Hindlimb muscle (tissue), 1 donor: ENCODE measurements around the gene TIMM13. TPM values are rescaled to one million over a fixed set of nuclear protein-coding genes. Genes with fewer than 3 reads are reported as not detected.

Experiments used
- DNase-seq: peaks from one replicate; pipeline ENCODE4 v3.0.0-alpha.2; 2013
- polyA plus RNA-seq: library from polyadenylated mRNA; unstranded; fragments of 120-200 nt; gene quantifications from one replicate; pipeline ENCODE4 v1.2.1, GENCODE V29; 2013; ENCODE audit not compliant: insufficient read length

Gene TIMM13
- polyA plus RNA-seq, 1 donor: 98.0 TPM

DNA sequence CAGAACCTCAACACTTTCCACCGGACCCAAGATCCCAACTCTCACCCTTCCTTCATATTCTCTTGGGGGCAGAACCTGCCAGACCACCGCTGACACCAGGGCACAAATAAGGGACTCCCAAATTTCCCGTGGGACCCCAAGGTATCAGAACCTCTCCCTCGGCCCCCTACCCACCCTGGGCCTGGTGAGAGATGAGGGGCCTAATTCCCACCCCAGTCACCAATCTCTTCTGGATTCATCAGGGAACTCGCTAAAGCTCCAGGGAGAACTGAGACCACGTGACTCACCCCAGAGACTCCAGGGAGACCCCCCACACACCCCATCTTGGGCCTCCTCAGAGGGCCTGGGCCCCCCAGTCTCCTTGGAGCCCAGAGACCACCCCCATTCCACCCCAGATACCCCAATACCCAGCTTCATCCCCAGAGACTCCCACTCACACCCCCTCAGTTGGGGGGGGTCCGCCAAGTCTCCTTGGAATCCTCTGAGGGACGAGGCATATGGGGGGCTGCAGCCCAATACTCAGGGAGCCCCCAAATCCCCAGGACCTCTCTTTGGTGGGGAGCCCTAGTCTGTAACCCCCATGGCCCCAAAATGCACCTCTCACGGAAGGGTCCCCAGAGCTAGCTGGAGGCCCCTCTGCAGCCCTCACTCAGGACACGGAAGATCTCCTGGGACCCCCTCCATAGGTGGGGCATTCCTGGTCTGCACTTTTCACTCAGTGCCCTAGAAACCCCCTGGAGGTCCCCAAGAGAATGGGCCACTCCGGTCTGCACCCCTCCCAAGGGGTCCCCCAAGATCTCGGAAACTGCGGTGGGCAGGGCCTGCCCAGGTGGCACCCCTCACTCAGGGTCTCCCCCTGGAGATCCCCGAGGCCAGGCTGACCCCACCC is 27.8 kb upstream of the TIMM13 start:
- no peak for DNase-seq

DNA sequence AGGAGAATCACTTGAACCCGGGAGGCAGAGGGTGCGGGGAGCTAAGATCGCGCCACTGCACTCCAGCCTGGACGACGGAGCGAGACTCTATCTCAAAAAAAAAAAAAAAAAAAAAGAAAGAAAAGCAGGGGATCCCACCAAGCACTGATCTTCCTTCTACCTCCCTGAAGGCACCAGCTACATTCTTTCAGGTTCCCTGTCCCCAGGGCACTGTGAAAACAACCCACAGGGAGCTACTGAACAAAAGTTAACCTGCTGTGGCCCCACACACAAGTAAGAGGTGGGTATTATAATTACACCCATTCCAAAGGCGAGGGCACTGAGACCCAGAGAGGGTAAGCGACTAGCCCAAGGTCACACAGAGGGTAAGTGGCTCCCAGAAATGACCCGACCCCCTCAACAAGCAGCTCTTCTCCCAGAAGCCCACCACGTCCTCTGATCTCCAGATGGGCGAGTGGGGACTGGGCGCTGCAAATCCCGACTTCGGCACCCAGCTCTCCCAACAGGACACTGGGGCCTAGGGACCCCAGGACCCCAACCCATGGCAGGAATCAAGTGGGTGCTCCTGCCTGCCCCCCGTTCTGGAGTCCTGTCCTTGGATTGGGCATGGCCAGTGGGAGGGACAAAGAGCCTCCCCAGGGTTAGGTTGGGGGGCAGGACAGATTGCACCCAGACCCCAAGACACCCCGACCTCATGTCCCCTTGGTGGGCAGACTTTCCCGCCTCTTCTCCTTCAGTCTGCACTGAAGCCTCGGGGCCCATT is 27.0 kb upstream of the TIMM13 start:
- no peak for DNase-seq

DNA sequence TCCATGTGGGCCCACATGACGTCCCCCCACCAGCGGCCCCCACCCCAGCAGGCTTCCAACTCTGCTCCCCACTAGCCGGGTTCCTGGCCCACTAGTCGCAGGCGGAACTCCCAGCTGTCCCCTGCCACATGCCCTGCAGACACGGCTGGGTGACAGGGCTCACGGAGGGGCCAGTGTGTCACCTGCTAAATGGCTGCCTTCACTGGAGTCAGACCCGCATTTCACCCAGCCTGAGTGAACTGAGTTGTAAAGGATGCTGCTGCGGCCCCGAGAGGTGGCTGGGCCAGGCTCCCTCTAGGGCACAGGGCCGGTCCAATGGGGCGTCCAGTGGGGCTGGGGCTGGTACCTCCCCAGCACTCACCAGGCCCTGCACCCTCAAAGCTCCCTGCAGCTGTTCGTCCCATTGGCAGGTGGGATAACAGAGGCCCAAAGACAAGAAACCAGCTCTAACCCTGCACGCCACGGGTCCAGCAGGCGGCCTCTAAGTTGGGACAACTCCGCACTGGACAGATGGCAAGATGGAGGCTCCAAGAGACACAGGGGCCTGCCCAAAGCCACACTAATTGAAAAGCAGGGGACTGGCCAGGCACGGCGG is 26.1 kb upstream of the TIMM13 start:
- no peak for DNase-seq

DNA sequence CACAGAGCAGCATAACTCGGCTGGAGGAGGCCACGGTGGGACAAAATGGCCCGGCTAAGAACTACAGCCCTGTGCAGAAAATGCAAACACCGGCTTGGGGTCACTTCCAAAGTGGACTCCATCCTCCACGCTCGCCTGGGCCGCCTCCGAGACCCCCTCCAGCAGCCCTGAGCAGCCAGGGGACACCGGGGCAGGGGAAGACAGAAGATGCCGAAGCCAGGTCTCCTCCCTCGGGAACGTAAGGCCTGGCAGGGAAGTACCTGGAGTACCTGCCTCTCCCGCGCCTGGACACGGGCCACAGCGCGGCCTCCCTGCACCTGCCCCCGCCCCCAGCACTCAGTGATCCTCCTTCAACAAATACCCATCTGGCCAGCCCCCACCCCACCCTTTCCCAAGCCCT is 24.4 kb upstream of the TIMM13 start:
- DNase-seq: no peak

DNA sequence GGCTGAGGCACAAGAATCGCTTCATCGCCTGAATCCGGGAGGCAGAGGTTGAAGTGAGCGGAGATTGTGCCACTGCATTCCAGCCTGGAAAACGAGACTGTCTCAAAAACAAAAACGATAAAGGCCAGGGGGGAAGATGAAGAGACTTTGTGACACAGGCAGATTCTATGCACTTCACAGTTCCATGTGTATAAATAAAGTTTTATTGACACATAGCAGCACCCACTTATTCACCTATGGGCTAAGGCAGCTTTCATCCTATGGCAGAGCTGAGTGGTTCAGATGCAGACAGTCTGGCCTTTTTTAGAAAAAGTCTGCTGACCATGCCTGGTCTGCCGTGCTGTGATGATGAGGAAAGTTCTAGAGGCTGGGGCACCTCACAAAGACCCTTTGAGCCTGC is 23.8 kb upstream of the TIMM13 start:
- no peak for DNase-seq

DNA sequence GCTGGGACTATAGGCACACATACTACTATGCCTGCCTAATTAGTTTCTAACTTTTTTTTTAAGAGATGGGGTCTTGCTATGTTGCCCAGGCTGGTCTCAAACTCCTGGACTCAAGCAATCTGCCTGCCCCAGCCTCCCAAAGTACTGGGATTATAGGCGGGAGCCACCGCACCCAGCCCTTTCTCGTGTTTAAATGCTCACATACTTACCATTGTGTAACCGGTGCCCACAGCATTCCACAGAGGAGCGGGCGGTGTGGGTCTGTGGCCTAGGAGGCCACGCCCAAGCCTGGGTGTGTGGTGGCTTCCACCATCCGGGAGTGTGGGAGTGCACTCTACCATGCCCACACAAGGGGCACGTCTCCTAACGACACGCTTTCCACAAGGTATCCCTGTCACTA is 21.6 kb upstream of the TIMM13 start:
- no peak for DNase-seq

DNA sequence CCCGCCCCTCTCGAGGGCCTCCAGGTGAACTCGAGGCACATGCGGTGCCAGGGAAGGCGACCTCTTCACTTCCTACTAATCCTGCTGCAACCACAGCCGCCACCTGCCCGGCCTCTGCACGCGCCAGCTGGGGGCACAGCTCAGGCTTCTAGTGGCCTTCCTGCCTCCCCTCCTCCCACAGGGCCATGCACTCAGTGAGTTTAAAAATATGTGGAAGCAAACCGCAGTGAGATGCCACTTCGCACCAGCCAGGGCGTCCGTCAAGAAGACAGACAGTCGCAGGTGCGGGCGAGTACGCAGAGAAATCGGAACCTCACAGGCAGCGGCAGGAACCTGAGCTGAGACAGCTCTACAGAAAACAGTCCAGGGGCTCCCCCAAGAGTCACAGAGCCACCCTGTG is 19.0 kb upstream of the TIMM13 start:
- DNase-seq: no peak

DNA sequence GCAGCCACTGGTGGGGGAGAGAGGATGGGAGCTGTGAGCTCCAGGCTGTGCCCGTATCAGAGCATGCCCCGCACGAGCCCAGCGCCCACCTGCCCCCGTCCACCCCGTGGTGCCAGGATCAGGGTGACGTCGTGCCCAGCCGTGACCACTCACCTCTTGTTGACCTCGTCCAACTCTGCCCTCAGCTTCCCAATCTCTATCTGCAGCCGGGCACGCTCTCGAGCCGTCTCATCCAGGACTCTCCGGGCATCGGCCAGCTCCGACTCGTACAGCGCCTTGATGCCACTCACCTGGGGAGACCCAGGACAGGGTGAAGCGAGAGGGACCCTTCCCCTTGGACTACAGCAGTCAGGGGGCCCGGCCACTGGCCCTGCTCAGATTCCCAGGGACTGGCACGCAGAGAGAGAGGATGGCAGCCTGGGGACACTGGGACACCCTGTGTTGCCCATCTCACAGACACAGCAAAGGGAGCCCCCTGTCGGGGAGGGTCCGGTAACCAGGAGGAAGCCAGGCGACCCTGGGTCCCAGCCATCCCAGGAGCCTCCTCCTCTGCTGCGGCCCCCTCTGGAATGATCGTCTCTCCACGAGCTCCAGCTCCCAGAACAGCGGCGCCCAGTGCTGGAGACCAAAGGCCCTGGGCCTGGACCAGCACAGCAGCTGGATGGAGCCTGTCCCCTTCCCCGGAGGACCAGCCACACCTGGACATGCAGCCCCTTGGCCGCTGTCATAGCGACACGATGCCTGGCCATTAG is 17.0 kb upstream of the TIMM13 start:
- DNase-seq: no peak

DNA sequence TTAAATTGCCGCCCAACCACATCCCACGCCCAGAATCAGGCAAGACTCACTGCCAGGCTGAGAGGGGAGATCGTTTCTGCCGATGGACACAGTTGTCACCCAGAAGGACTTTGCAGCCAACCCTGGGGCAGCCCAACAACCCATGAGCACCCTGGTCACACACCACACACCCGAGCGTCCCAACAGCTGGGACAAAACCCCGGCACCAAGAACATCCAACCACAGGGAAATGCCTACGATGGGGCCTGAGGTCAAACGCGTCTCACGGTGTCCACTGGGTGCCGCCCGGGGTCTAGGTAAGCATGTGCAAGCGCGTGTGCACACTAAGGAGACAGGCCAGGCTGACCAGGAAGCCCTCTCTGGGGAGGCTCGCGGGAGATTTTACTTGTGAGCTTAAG is 16.4 kb upstream of the TIMM13 start:
- DNase-seq: no peak

DNA sequence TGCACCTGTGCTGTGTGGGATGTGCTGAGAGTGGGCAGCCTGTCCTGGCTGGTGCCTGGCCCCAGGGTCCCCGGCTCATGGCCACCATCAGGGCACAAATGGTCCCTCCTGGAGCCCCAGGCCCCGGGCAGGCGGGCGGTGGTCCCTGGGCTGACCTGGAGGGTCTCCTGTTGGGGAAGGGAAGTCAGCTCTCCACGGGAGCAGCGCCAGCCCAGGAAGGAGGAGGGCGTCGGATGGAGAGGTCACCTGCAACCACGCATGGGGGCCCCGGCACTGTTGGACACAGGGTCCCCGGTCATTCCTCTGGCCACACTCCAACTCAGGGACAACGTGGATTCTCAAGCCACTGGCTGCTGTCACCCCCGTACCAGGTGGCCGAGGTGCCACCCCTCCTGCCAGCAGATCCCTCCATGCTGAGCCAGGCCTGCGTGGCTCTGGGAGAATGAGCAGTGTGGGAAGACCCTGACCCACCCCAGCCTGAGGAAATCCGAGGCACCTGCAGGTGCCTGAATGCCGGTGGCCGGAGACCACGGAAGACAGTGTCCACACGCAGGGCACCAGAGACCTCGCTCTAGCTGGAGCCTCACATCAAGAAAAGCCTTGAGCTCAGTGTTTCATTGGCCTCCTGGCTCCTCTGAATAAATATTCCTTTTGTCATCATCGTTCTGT is 15.9 kb upstream of the TIMM13 start:
- no peak for DNase-seq

DNA sequence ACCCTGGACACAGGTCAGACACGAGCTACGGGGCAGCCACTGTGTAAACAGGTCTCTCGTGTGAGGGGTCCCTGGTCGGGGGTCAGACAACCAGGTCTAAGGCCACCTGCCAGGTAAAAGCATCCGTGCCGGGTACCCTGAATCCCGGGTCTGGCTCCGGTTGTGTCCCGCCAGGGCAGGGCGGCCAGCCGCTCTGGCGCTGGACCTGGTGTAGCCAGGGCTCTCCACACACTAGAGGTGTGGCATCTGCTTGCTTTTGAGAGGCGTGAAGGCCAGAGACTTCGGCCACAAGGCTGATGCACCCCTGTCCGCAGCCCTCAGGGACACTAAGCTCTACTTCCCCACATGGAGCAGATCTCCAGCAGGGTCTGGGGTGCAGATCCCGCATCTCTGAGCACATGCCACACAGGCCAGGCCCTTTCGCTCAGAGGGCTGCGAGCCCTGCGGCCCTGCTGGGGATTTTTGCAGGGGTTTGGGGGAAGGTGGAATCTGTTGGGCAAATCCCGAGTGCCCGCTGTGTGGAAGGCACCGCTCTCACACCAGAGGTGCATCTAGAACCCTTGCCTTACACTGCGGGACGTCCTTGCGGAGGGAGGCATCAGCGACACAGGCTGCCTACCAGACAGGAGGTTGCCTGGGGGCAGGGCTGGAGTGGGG is 13.8 kb upstream of the TIMM13 start:
- no peak for DNase-seq

DNA sequence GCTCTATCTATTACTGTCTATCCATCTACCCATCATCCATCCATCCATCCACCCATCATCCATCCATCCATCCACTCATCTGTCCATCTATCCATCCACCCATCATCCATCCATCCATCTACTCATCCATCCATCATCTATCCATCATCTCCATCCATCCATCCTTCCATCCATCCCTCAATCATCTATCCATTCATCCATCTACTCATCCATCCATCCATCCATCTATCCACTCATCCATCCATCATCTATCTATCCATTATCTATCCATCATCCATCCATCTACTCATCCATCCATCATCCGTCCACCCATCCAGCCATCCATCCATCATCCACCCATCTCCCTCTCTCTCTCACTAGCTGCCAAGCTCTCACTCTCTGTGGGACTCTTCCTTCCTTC is 13.1 kb upstream of the TIMM13 start:
- DNase-seq: no peak

DNA sequence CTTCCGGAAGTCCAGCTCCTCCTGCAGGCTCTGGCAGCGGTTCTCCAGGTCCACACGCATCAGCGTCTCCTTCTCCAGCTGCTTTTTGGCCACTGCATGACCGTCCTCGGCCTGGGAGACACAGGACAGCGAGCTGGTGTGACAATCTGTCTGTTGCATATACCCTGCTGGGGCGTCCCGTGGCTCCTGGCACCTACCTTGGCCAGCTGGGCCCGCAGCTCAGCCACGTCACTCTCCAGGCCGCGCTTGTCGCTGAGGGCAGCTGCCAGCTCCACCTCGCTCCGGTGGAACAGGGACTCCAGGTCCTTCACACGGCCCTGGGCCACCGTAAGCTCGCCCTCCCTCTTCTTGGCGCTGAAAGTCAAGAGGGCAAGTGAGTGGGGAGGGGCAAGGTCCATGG is 10.8 kb upstream of the TIMM13 start:
- no peak for DNase-seq

DNA sequence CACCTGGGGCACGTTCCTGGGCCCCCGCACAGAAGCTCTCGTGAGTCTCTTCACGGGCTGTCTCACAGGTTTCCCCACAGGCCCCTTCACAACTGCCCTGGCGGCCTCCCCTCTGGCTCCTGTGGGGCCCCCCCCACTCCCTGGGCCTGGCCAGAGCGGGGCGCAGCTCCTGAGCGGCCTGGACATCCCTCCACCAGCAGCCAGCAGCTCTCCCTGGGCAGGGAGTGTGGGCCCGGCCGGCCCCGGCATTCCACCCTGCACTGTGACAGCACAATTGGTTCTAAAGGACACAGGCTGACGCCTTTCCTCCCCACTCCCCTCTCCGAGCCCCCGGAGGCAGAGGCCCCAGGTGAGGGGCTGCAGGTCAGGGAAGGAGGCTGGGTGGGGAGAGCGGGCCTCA is 9.5 kb upstream of the TIMM13 start:
- DNase-seq: no peak

DNA sequence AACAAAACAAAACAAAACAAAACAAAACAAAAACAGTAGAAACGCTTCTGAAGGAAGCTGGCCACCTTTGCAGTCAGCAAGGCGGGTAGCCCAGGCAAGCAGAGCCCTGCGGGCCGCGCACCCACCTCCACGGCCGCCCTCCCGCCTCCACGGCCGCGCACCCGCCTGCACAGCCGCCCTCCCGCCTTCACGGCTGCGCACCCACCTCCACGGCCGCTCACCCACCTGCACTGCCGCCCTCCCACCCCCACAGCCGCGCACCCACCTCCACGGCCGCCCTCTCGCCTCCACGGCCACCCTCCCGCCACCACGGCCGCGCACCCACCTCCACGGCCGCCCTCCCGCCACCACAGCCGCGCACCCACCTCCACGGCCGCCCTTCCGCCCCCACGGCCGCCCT is 9.0 kb upstream of the TIMM13 start:
- no peak for DNase-seq

DNA sequence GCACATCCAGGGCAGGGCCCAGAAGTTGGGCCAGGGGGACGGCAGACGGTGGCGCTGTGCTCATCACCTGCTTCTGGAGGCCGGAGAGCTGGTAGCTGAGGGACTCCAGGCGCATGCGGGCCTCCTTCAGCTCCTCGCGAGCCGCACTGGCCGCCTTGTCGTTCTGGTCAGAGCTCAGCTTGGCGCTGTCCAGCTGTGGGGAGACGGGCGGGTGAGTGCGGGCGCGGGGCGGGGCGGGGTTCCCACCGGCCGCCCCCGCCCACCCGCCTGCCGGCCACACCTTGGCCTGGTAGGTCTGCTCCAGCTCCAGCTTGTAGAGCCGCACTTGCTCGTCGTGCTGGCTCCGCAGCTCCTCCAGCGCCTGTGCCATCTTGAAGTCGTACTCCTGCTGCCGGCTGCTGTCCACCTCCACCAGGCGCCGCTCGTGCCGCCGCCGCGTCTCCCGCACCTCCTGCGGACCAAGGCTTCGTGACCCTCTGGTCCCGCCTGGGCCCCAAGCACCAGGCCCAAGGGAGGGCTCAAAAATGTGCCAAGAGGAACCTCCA is 7.4 kb upstream of the TIMM13 start:
- DNase-seq: no peak

DNA sequence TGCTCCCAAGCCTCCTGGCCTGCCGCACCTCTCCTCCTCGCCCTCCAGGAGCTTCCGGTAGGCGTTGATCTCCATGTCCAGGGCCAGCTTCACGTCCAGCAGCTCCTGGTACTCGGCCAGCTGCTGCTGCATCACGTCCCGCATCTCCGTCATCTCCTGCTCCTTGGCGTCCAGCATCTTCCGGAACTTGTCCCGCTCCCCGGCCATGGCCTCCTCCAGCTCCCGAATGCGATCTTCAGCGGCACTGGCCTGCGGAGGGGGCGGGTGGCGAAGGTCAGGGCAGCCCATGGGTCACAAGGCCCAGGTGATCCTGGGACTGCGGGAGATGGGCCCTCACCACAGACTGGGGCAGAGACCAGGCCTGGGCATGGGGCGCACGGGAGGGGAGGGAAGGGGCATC is 6.9 kb upstream of the TIMM13 start:
- no peak for DNase-seq

DNA sequence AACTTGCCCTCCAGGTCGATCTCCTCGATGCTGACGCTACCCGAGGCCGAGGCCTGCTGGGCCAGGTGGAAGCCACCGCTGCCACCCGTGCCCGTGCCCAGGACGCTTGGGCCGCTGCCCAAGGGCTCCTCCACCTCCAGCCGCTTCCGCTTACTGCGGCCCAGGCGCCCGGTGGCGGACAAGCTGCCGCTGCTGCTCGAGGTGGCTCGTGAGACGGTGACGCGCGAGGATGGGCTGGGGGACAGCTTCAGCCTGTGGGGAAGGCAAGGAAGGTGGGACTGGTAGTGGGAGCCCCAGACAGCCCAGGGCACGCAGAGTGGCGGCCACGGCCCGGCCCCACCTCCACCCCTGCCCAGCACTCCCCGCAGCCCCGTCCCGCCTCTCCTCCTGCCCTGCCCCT is 6.5 kb upstream of the TIMM13 start:
- DNase-seq: no peak

DNA sequence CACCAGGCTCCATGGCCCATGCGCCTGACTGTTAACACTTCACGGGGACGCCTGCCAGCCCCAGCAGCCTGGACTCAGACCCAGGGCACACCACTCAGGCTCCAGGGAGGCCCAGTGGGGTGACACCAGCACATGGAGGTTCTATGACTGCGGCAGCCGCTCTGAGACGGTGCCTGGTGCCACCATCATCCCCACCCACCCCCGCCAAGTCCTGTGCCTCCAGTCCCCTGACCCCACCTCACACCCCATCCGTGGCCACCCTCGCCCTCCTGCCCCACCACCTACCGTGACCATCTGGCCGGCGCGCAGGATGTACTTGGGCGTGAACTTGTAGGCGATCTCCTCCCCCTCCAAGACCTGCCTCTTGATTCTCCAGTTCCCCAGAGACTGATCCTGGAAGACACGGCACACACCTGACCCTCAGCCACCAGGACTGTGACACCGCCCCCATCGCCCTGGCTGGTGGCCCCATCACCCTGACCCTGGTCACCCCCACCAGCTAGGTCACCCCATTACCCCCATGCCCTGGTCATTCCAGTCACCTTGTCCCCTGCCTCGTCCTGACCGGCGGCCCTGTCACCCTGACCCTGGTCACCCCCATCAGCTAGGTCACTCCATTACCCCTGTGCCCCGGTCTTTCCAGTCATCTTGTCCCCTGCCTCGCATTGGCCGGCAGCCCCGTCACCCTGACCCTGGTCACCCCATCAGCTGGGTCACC is 4.9 kb upstream of the TIMM13 start:
- no peak for DNase-seq

DNA sequence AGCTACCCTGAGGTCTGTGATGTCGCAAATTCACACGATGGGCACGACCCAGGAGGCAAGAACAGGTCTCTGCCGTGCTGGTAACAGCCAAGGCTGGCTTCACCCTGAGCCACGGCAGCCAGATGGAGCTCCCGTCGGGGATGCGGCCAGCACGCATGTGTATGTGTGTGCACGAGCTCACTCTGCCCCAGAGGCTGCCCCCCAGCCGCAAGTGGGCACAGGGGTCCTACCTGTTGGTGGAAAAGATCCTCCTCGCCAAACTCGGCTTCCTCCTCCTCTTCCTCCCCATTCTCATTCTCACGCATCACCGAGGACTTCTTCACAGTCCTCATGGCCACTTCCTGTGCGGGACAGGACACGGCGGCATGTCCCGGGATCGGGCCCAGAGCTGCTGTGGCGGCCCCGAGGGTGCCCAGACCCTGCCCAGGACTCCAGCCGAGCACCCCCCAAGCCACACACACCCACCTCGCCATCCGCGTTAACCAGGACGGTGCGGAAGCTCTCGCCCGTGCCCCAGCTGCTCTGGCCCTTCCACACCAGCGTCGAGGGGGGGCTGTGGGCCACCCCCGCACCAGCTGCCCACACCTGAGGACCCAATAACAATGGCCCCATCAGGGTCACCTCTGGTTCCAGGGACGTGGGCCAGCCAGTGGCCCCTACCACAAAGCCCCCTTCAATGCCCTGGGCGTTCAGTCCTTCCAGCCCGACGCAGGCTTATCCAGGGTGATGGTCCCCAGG is 4.1 kb upstream of the TIMM13 start:
- no peak for DNase-seq
